NCI-H1092 (cell line): ENCODE data around the gene FOXP1.

ENCODE experiments used
- DNase-seq: peaks from one replicate; lab custom pipeline; 2025; lab: John Stamatoyannopoulos, UW

The FOXP1 gene

GRCh38 chr3:71057526-71057894, 526.0 kb downstream of the FOXP1 start:
- no peak for DNase-seq

GRCh38 chr3:71056327-71056726, 527.2 kb downstream of the FOXP1 start:
- DNase-seq = no peak

- DNase-seq = no peak
Measured at GRCh38 chr3:71055257-71056001, 528.1 kb downstream of the FOXP1 start.

GRCh38 chr3:71054312-71054711, 529.2 kb downstream of the FOXP1 start:
- no peak for DNase-seq

GRCh38 chr3:71053495-71053894, 530.0 kb downstream of the FOXP1 start:
- DNase-seq = no peak

- DNase-seq = no peak
Measured at GRCh38 chr3:71052716-71053115, 530.8 kb downstream of the FOXP1 start.

- DNase-seq = no peak
Measured at GRCh38 chr3:71051893-71052687, 531.4 kb downstream of the FOXP1 start.

- no peak for DNase-seq
Measured at GRCh38 chr3:71051259-71051595, 532.3 kb downstream of the FOXP1 start.

- no peak for DNase-seq
Measured at GRCh38 chr3:71050538-71051258, 532.8 kb downstream of the FOXP1 start.

- DNase-seq = no peak
Measured at GRCh38 chr3:71050166-71050537, 533.4 kb downstream of the FOXP1 start.

- DNase-seq = no peak
Measured at GRCh38 chr3:71048948-71049347, 534.6 kb downstream of the FOXP1 start.

GRCh38 chr3:71047616-71048531, 535.7 kb downstream of the FOXP1 start:
- DNase-seq = no peak

GRCh38 chr3:71046791-71047190, 536.7 kb downstream of the FOXP1 start:
- no peak for DNase-seq

GRCh38 chr3:71045917-71046282, 537.6 kb downstream of the FOXP1 start:
- DNase-seq = no peak

- no peak for DNase-seq
Measured at GRCh38 chr3:71045212-71045916, 538.2 kb downstream of the FOXP1 start.

GRCh38 chr3:71042759-71043158, 540.8 kb downstream of the FOXP1 start:
- no peak for DNase-seq

- no peak for DNase-seq
Measured at GRCh38 chr3:71041371-71041770, 542.2 kb downstream of the FOXP1 start.

- no peak for DNase-seq
Measured at GRCh38 chr3:71039332-71039731, 544.2 kb downstream of the FOXP1 start.

GRCh38 chr3:71037775-71038174, 545.8 kb downstream of the FOXP1 start:
- DNase-seq = no peak

- DNase-seq = no peak
Measured at GRCh38 chr3:71035886-71036285, 547.6 kb downstream of the FOXP1 start.

- DNase-seq = no peak
Measured at GRCh38 chr3:71035314-71035713, 548.2 kb downstream of the FOXP1 start.
